CD4-positive, alpha-beta T cell treated with Interleukin-12 subunit alpha and Interleukin-12 subunit beta, for 1 hour (primary cell): ENCODE measurements around the gene P3H2.
"Not testable (repeated sequence)": the region's sequence is repeated elsewhere in the genome, so short reads cannot be mapped to it uniquely, and the experiment has no call there.

Experiments used
- DNase-seq: peaks from one replicate; pipeline ENCODE4 v3.0.0-alpha.2; 2020

Gene P3H2, protein sequence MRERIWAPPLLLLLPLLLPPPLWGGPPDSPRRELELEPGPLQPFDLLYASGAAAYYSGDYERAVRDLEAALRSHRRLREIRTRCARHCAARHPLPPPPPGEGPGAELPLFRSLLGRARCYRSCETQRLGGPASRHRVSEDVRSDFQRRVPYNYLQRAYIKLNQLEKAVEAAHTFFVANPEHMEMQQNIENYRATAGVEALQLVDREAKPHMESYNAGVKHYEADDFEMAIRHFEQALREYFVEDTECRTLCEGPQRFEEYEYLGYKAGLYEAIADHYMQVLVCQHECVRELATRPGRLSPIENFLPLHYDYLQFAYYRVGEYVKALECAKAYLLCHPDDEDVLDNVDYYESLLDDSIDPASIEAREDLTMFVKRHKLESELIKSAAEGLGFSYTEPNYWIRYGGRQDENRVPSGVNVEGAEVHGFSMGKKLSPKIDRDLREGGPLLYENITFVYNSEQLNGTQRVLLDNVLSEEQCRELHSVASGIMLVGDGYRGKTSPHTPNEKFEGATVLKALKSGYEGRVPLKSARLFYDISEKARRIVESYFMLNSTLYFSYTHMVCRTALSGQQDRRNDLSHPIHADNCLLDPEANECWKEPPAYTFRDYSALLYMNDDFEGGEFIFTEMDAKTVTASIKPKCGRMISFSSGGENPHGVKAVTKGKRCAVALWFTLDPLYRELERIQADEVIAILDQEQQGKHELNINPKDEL

DNA sequence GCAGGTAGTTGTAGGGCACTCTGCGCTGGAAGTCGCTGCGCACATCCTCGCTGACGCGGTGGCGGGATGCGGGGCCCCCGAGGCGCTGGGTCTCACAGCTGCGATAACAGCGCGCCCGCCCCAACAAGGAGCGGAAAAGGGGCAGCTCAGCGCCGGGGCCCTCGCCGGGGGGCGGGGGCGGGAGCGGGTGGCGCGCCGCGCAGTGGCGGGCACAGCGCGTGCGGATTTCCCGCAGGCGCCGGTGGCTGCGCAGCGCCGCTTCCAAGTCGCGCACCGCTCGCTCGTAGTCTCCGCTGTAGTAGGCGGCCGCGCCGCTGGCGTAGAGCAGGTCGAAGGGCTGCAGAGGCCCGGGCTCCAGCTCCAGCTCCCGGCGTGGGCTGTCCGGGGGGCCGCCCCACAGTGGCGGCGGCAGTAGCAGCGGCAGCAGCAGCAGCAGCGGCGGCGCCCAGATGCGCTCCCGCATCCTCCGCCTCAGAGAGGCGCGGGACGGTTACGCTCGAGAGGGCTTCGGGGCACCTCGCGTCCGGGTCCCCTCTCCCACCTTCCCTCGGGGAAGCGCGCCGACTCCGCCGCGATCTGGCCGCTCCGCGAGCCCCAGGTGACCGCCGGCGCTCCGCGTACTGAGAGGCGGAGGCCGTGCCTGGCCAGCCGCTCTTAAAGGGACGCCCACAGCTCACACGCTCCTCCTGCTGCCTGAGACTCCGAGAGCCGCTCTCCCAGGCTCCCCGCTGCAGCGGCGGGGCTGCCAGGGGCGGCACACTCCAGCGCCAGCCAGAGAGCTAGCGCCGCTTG is at the start of gene P3H2:
Gene P3H2 (minus strand): TSS at position 629 of the 792 bp plus-strand sequence. CDS start 166 bp downstream, at position 463.
- peak; percentile 6 for DNase-seq

DNA sequence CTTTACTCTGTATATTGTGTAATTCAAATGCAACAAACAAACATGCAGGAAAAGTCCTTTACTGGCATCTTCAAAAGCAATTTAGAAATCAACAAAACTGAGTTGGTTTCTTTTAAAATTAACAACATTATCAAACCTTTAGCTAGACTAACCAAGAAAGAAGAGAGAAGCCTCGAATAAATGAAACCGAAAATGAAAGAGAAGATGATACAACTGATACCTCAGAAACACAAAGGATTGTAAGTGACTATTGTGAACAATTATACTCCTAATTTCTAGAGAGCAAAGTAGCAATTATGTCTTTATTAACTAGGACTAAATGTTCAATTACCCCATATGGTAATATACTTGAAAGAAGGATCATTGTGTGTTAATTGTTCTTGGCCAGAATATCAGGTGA is 49.2 kb upstream of the P3H2 start:
- DNase-seq: peak; percentile 15

DNA sequence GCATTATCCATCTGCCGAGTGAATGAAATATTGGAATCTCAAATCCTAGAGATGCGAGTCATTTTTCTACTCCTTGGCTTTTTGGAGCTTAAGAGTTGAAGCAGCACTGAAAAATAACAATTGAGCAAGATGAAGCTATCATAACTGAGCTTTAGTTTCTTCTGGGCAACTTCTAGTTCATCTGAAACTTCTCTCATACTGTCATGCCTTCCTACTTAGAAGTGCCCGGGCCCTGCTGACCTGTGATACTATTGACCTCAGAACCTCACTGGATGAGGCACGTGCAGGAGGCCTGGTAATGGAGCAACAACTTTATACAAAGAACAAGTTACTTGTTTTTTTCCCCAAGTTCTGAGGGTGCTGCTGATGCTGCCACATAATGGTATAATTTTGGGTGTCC is 48.5 kb upstream of the P3H2 start:
- no peak for DNase-seq

DNA sequence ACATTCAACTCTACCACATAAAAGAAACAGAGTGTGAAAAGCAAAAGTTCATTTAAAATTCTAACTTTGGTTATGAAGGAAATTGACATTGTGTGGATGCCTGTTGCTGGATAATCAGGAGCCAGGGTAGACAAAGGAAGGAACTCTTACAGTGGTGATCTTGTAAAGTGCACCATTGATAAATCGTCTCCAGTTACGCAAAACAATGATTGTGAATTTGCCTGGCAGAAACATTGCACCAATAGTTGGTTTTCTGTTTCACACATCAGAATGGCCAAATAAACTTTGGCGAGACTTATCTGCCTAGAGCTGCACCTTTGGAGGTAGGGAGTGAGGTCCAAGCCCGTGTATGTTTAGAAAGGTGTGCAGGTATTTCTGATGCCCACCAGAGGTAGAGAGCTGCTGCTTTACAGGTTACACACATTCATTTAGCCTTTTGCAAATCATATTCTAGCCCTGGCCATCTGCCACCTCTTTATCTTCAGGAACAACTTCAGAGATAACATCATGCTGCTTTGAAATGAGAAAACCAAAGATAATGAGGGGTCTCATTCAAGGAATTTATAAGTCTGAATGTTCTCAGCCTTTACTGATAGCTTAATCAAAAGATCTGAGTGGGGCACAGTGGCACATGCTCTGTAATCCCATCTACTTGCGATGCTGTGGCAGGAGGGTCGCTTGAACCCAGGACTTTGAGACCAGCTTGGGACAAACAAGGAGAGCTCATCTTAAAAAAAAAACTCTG is 47.4 kb upstream of the P3H2 start:
- no peak for DNase-seq

DNA sequence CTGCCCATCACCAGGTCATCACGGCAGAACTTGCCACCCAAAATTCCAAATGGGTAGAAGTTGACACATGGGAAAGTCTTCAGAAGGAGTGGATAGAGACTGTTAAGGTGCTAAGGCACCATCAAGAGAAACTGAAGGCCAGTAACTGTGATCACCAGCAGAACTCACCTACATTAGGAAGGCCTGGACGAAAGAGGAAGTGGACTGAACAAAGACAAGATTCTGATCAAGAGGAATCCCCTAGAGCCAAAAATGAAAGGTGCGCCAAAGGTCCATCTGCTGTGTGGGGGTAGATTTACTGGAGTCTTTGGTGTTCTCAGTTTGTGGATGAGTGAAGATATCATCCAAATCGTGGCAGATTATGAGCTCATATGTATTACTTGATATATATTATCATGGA is 46.3 kb upstream of the P3H2 start:
- DNase-seq: no peak

DNA sequence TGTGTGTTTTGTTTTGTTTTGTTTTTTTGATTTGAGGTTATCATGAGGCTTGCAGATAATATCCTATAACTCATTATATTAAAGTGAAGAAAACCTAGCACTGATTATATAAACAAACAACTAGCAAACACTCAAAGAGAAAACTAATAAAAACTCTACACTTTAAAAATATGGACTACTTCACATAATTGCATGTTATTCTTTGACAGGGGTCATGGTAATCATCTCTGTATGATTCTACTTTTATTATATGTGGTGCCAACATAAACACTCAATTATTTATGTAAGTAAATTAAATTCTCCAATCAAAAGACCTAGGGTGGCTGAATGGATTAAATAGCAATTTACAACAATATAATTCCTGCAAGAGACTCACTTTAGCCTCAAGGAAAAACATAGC is 44.6 kb upstream of the P3H2 start:
- DNase-seq: no peak

DNA sequence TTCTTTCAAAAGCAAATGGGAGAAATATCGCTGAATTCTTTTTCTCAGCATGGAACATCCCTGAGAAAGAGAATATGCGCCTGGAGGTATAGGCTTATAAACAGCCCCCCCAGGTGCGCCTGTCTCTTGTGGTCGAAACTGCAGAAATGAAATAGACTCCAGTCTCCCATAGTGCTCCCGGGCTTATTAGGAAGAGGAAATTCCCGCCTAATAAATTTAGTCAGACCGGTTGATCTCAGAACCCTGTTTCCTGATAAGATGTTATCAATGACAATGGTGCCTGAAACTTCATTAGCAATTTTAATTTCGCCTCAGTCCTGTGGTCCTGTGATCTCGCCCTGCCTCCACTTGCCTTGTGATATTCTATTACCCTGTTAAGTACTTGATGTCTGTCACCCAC is 41.3 kb upstream of the P3H2 start:
- not testable (repeated sequence) for DNase-seq

DNA sequence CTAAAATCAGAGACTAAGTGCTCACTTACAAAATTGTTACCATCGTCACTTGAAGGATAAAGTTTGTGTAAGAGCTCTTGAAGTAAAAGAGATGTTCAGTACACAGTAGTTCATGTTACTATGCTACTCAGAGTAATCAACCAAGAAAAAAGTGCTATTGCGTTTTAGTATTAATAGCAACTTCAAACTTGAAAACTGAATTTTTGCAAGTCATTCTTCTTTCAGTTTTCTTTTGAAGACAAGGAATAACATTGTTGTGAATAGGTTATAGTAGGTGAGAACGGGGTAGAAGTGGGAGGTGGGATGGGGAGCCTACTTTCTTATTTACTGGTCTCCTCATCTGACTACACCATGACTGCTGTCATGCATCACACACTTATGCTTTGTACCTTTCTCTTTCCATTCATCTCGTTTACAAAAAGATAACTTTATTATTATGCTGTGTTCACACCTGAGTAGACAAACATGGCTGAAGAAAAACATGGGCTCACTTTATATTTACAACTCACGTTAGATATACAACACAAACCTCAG is 39.3 kb upstream of the P3H2 start:
- DNase-seq: no peak

DNA sequence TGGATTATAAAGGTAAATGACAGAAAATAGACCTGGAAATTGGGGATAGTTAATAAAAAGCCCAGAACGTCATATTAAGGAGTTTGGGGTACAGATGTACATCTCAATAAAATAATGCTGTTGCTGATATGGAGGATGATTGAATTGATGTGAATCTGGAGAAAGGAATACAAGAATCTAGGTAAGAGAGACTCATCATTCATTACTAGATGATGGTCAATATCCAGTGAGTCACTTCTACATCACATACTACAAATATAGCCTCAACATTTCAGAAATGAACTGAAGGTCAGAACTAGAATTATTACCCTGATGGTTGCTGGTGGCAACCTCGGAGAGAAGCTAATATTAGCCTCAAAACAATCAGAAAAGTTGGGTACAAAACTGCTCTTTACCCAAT is 37.6 kb upstream of the P3H2 start:
- DNase-seq: no peak

DNA sequence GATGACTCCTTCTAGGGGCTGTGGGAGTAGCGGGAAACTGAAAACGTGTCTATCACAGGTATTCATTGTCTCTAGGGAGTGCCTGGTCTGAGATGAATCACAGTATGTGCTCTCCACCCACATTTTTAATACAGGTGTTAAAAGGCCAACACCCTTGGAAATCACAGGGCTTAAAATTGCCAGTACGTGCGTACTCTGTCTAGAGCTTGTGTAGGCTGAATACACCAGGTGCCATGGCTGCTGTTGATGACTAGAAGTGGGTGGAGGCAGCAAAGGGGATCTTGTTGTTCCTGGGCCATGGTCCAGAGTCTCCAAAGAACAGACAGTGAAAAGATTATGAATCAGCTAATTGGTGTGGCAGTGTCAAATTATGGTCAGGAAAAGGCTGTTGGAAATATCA is 35.1 kb upstream of the P3H2 start:
- no peak for DNase-seq

DNA sequence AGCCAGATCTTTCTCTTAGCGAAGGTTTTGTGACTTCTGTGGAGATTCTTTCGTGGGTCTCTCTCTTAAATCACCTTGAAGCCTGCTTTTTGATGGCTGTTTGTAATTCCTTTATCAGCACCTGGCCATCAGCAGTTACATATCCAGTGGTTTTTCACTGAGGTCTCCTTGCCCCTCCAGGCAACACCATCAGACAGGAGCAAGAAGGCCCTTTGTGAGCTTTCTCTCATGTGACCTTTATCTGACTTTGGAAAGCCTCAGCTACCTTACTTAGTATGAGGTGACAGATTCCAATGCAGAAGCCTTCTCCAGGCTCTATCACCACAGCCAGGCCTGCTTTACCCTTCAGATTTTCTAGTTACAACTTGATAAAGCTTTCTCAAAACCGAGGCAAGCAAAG is 30.0 kb upstream of the P3H2 start:
- DNase-seq: no peak

DNA sequence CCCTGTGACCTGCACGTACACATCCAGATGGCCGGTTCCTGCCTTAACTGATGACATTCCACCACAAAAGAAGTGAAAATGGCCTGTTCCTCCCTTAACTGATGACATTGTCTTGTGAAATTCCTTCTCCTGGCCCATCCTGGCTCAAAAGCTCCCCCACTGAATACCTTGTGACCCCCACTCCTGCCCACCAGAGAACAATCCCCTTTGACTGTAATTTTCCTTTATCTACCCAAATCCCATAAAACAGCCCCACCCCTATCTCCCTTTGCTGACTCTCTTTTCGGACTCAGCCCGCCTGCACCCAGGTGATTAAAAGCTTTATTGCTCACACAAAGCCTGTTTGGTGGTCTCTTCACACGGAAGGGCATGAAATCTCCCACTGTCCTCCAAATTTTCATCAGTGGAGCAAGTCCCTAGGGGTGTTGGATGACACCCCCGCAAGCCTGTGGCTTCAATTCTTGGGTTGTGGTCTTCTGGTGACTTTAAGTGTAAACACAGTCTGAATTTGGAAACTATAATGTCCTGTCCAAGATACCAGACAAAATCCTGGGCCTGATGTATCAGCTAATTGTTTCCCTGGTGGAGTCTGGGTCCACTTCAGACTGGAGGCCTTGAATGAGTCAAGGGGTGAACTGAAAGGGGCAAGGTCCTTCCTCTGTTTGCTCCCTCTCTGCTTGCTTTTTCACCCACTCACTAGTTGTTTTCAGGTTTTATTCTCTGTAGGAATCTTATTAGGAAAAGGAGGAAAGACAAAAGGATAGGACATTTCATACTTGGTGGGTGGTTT is 29.3 kb upstream of the P3H2 start:
- DNase-seq: not testable (repeated sequence)

DNA sequence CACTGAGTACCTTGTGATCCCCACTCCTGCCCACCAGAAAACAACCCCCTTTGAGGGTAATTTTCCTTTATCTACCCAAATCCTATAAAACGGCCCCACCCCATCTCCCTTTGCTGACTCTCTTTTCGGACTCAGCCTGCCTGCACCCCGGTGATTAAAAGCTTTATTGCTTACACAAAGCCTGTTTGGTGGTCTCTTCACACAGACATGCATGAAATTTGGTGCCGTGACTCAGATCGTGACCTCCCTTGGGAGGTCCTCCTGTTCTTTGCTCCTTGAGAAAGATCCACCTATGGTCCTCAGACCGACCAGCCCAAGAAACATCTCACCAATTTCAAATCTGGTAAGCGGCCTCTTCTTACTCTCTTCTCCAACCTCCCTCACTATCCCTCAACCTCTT is 24.1 kb upstream of the P3H2 start:
- not testable (repeated sequence) for DNase-seq

DNA sequence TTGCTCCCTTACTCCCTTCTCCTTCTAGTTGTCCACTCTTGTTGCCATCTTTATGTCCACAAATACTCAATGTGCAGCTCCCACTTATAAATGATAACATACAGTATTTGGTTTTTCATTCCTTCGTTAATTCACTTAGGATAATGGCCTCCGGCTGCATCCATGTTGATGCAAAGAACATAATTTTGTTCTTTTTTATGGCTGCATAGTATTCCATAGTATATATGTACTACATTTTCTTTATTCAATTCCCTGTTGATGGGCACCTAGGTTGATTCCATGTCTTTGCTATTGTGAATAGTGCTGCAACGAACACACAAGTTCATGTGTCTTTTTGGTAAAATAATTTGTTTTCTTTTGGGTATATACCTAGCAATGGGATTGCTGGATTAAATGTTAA is 21.3 kb upstream of the P3H2 start:
- no peak for DNase-seq

DNA sequence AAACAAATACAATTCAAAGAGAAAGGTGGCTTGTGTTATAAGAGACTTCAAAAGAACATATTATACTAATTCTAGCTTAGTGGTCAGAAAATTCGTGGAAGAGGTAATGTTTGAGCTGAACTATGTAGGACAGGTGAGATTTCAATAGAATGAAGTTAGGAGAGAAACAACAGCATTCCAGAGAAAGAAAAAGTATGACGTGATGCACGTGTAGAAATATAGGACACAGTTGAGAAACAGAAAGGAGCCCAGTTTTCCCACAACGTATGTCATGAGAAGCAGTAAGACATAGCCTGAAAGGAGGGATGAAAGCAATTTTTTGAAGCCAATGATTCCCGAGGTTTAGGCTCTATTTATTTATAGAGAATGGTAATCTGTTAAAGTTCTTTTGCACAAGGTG is 18.7 kb upstream of the P3H2 start:
- no peak for DNase-seq

DNA sequence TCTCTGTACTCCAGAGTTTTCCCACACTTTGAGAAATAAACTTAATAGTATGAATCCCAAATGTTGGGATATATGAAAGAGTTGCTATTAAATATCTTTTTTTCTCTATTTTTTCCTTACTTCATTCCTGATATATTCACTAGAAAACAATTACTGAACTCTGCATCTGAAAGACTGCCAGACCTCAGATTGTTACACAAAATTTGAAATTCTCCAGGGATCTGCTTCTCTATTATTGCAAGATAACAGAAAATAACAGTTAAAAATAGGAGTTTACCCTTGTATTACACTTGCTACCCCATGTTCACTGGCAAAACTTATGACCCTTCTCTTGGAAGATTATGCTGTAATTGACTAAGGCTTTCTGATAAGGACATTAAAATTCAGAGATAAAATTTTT is 11.7 kb upstream of the P3H2 start:
- no peak for DNase-seq

DNA sequence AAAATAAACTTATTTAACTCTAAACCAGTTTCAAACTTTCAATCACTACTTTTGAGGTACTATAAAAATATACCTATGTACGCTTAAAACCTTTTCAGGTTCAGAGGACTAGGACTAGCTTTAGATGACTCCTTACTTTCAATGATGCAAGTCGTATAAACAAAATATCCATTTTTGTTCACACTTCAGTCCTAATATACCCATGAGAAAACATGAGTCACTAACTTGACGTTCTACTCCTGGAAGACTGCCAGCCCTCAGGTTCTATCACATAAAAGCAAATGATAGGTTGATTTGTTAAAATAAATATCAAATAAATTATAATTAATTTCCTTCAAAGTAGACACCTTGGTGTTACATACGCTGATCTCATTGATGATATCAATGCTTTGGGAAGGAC is 10.6 kb upstream of the P3H2 start:
- DNase-seq: no peak

DNA sequence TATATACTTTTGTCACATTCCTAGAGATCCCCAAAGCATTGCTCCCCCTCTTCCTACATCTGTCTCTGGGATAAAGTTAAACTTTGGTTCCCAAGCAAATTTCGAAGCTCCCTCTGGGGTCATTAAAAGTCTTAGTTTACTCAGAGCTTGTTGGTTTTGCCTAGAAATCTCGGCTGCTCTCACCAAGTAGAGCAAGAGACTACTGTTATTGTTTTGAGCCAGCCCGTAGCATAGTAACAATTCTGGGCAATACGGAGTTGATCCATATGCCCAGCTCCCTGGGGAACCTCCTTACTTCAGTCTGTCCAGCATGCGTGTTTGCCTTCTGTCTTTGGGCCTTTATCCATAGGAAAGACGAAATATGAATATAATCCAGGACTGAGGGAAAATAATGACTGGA is 10.0 kb upstream of the P3H2 start:
- DNase-seq: no peak

DNA sequence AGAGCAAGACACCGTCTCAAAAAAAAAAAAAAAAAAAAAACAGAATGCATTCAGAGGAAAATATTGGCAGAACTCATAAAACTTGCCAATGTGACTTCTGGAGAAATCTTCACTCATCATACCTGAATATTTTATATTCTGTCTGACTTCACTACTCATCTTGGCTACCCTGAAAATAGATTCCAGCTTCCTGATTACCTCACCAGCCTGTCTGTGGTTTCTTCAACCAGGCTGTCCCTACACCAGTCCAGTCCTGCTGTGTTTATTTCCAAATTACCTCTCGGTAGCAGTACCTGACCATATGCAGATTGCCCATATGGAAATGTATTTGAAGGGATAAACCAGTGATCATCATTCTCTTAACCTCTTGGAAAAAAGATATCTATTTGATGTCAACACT is 9.3 kb upstream of the P3H2 start:
- no peak for DNase-seq

DNA sequence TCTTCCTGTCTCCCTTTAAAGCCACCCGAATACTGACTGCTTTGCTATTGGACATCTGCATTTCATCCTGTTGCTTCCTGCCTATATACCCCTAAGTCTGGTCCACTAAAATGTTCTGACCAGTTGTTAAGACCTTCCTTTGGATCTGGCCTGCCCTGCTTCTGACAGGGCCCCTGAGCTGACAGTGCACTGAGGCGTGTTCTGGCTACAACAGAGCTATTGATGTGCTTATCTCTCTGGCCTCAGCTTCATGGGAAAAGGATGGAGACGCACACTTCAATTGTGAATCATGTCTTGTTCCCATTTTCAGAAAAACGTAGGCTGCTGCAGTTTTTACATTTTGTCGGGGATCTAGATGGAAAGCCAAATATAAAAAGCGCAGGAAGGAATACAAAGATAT is 7.1 kb upstream of the P3H2 start:
- no peak for DNase-seq

DNA sequence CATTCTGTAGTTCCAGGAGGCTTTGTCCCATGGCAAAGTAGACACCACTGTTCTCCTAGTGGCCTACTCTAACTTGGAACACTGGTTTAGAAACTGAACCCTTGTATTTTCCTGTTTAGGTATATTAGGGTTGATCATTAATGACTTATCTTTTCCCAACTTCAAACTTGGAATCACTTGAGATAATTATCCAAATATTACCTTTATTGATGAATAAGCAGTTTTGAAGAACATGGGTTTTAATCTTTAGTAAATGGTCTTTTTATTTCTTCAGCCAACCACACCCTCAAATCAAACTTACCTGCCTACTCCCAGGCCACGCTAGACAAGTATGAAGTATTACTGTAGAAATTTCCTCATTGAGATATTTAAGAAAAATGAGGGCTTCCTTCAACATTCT is 6.5 kb upstream of the P3H2 start:
- no peak for DNase-seq
